ENCODE results near the gene CSNK1D. TPM values are rescaled to one million over a fixed set of nuclear protein-coding genes. Genes with fewer than 3 reads are reported as not detected.
A peak's percentile ranks its signal among the peaks of the same experiment; 100 is the strongest.

CSNK1D gene
- total RNA-seq, 1 donor = 50.3 TPM

GRCh38 chr17:82216301-82217119 is 57.0 kb downstream of the CSNK1D start:
- TF ChIP-seq CTCF (IDR thresholded peaks at IDR 0.05; ENCODE audit: extremely low read depth, low read depth, low read length) = no peak
- H3K4me2 ChIP-seq (ENCODE audit: insufficient read depth, low read length) = peak overlapping the region; percentile 66
- H3K4me3 ChIP-seq (ENCODE audit: insufficient read depth, low read length) = no peak overlapping the region
- H3K79me2 ChIP-seq (ENCODE audit: insufficient read depth, low read length) = peaks cover 11% of the 10 kb centered on the region
- peaks cover 40% of the 10 kb centered on the region for H3K4me1 ChIP-seq (ENCODE audit: insufficient read depth, low read length)
- H3K27ac ChIP-seq (ENCODE audit: low read depth, low read length) = peak overlapping the region; percentile 90
- peak overlapping the region; percentile 53 for H2AFZ ChIP-seq (ENCODE audit: low read length)
- no peaks in the 10 kb centered on the region for H3K27me3 ChIP-seq (ENCODE audit: insufficient read depth, low read length)
- DNase-seq (ENCODE audit: insufficient read length, low spot score, missing footprints) = peak; percentile 97
- H4K20me1 ChIP-seq (ENCODE audit: insufficient read depth, low read length) = no peaks in the 10 kb centered on the region
- no peaks in the 10 kb centered on the region for H3K36me3 ChIP-seq (ENCODE audit: insufficient read depth, low read length)
- no peaks in the 10 kb centered on the region for H3K9me3 ChIP-seq (ENCODE audit: low read depth, low read length)

DNA sequence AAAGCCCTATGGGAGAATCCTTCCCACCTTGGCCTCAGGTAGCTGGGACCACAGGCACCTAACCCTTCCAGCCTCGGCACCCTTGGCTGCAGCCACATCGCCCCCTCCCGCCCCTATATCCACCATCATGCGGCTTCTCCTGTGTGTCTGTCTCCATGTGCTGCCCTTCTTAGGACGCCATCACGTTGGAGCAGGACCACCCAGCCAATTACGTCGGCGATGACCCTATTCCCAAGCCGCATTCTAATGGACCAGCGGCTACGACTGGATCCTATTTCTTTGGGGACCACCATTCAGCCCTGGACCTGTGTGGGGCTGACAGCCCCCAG is 57.6 kb downstream of the CSNK1D start:
- no peaks in the 10 kb centered on the region for H4K20me1 ChIP-seq (ENCODE audit: insufficient read depth, low read length)
- H3K36me3 ChIP-seq (ENCODE audit: insufficient read depth, low read length) = no peaks in the 10 kb centered on the region
- no peaks in the 10 kb centered on the region for H3K9me3 ChIP-seq (ENCODE audit: low read depth, low read length)
- H3K4me2 ChIP-seq (ENCODE audit: insufficient read depth, low read length) = peak overlapping the region; percentile 66
- H2AFZ ChIP-seq (ENCODE audit: low read length) = no peak overlapping the region
- peaks cover 40% of the 10 kb centered on the region for H3K4me1 ChIP-seq (ENCODE audit: insufficient read depth, low read length)
- peaks cover 17% of the 10 kb centered on the region for H3K79me2 ChIP-seq (ENCODE audit: insufficient read depth, low read length)
- H3K27me3 ChIP-seq (ENCODE audit: insufficient read depth, low read length) = no peaks in the 10 kb centered on the region
- DNase-seq (ENCODE audit: insufficient read length, low spot score, missing footprints) = no peak
- H3K27ac ChIP-seq (ENCODE audit: low read depth, low read length) = peak overlapping the region; percentile 90
- TF ChIP-seq CTCF (IDR thresholded peaks at IDR 0.05; ENCODE audit: extremely low read depth, low read depth, low read length) = no peak
- H3K4me3 ChIP-seq (ENCODE audit: insufficient read depth, low read length) = no peak overlapping the region

- Histone ChIP-seq H3K9me3 (ENCODE audit: low read depth, low read length) (no peaks in the 10 kb centered on the region), H3K4me2 (ENCODE audit: insufficient read depth, low read length) (no peak overlapping the region), H3K79me2 (ENCODE audit: insufficient read depth, low read length) (peaks cover 17% of the 10 kb centered on the region), H4K20me1 (ENCODE audit: insufficient read depth, low read length) (no peaks in the 10 kb centered on the region), H3K4me3 (ENCODE audit: insufficient read depth, low read length) (no peak overlapping the region), H3K36me3 (ENCODE audit: insufficient read depth, low read length) (no peaks in the 10 kb centered on the region), H3K4me1 (ENCODE audit: insufficient read depth, low read length) (peaks cover 40% of the 10 kb centered on the region), H2AFZ (ENCODE audit: low read length) (no peak overlapping the region), H3K27ac (ENCODE audit: low read depth, low read length) (peak overlapping the region; percentile 90), H3K27me3 (ENCODE audit: insufficient read depth, low read length) (no peaks in the 10 kb centered on the region)
- peak; percentile 97 for DNase-seq (ENCODE audit: insufficient read length, low spot score, missing footprints)
- TF ChIP-seq CTCF (IDR thresholded peaks at IDR 0.05; ENCODE audit: extremely low read depth, low read depth, low read length) = no peak
Measured at GRCh38 chr17:82215095-82215971, 58.2 kb downstream of the CSNK1D start.

Measured in osteoblast (primary cell).